Nephron (organoid): ENCODE results near the gene NOMO2.
"Not testable (repeated sequence)": the region's sequence is repeated elsewhere in the genome, so short reads cannot be mapped to it uniquely, and the experiment has no call there.

Experiments used
- H3K27ac Mint-ChIP-seq, 3 experiments: 2 replicates each; pipeline ENCODE4 v1.8.0; 2020; ENCODE audit warnings: mixed read lengths in 3 of 3, mild to moderate bottlenecking in 2 of 3, moderate library complexity in 1 of 3
- H3K27me3 Mint-ChIP-seq: 2 replicates; pipeline ENCODE4 v1.8.0; 2021; ENCODE audit warnings: low read depth, mild to moderate bottlenecking, moderate library complexity, mixed read lengths
- H3K36me3 Mint-ChIP-seq: 2 replicates; pipeline ENCODE4 v1.8.0; 2020; ENCODE audit warnings: low read depth, mixed read lengths
- H3K4me1 Mint-ChIP-seq: 2 replicates; pipeline ENCODE4 v1.8.0; 2020; ENCODE audit warnings: mixed read lengths
- H3K4me3 Mint-ChIP-seq, 3 experiments: 2 replicates each; pipeline ENCODE4 v1.8.0; 2020; ENCODE audit warnings: mild to moderate bottlenecking in 3 of 3, mixed read lengths in 3 of 3, moderate library complexity in 2 of 3
- H3K9me3 Mint-ChIP-seq: 2 replicates; pipeline ENCODE4 v1.8.0; 2020; ENCODE audit warnings: mixed read lengths
- CTCF ChIP-seq, 3 experiments: fragments of 200-600 bp; sonication (generic); IDR thresholded peaks; one replicate each; pipeline ENCODE4 v1.5.0; 2021; ENCODE audit warnings: antibody characterized with exemption in 3 of 3; ENCODE audit not compliant: unreplicated experiment in 3 of 3

Gene NOMO2

GRCh38 chr16:18571307-18571850, 9.5 kb upstream of the NOMO2 start:
- H3K4me3 Mint-ChIP-seq, H3K36me3 Mint-ChIP-seq, H3K9me3 Mint-ChIP-seq, H3K27me3 Mint-ChIP-seq, H3K27ac Mint-ChIP-seq, H3K4me1 Mint-ChIP-seq: not testable (repeated sequence)

GRCh38 chr16:18570529-18571306, 8.8 kb upstream of the NOMO2 start:
- H3K27me3 Mint-ChIP-seq, H3K36me3 Mint-ChIP-seq, H3K27ac Mint-ChIP-seq, H3K9me3 Mint-ChIP-seq, H3K4me3 Mint-ChIP-seq, H3K4me1 Mint-ChIP-seq: not testable (repeated sequence)

GRCh38 chr16:18560416-18561220, 1.3 kb downstream of the NOMO2 start:
- not testable (repeated sequence) for H3K4me1 Mint-ChIP-seq, H3K36me3 Mint-ChIP-seq, H3K27ac Mint-ChIP-seq, H3K9me3 Mint-ChIP-seq, H3K27me3 Mint-ChIP-seq
- peak overlapping the region; percentile 66 to 78 (median 71) for H3K4me3 Mint-ChIP-seq

GRCh38 chr16:18553671-18554070, 8.2 kb downstream of the NOMO2 start:
- not testable (repeated sequence) for H3K27ac Mint-ChIP-seq, H3K9me3 Mint-ChIP-seq, H3K4me3 Mint-ChIP-seq, H3K27me3 Mint-ChIP-seq, H3K4me1 Mint-ChIP-seq, H3K36me3 Mint-ChIP-seq

- H3K36me3 Mint-ChIP-seq, H3K27me3 Mint-ChIP-seq, H3K4me1 Mint-ChIP-seq, H3K27ac Mint-ChIP-seq, H3K4me3 Mint-ChIP-seq, H3K9me3 Mint-ChIP-seq: not testable (repeated sequence)
Measured at GRCh38 chr16:18547382-18547781, 14.5 kb downstream of the NOMO2 start.

GRCh38 chr16:18546853-18547252, 15.0 kb downstream of the NOMO2 start:
- not testable (repeated sequence) for H3K36me3 Mint-ChIP-seq, H3K4me1 Mint-ChIP-seq, H3K27ac Mint-ChIP-seq, H3K27me3 Mint-ChIP-seq, H3K9me3 Mint-ChIP-seq, H3K4me3 Mint-ChIP-seq

GRCh38 chr16:18544232-18545081, 17.4 kb downstream of the NOMO2 start:
- not testable (repeated sequence) for H3K9me3 Mint-ChIP-seq, H3K36me3 Mint-ChIP-seq, H3K4me3 Mint-ChIP-seq, H3K27ac Mint-ChIP-seq, H3K4me1 Mint-ChIP-seq, H3K27me3 Mint-ChIP-seq

GRCh38 chr16:18541912-18542311, 20.0 kb downstream of the NOMO2 start:
- H3K27ac Mint-ChIP-seq, H3K27me3 Mint-ChIP-seq, H3K4me1 Mint-ChIP-seq, H3K4me3 Mint-ChIP-seq, H3K9me3 Mint-ChIP-seq, H3K36me3 Mint-ChIP-seq: not testable (repeated sequence)

GRCh38 chr16:18537004-18537403, 24.9 kb downstream of the NOMO2 start:
- not testable (repeated sequence) for H3K36me3 Mint-ChIP-seq, H3K4me1 Mint-ChIP-seq, H3K27ac Mint-ChIP-seq, H3K27me3 Mint-ChIP-seq, H3K4me3 Mint-ChIP-seq, H3K9me3 Mint-ChIP-seq
- TF ChIP-seq CTCF (IDR thresholded peaks at IDR 0.05; ENCODE audit: unreplicated experiment in 3 of 3): peak in 2 of 3 experiments; percentile 22 to 29

GRCh38 chr16:18535519-18536168, 26.3 kb downstream of the NOMO2 start:
- not testable (repeated sequence) for H3K9me3 Mint-ChIP-seq, H3K4me3 Mint-ChIP-seq, H3K4me1 Mint-ChIP-seq, H3K27ac Mint-ChIP-seq, H3K27me3 Mint-ChIP-seq, H3K36me3 Mint-ChIP-seq

- not testable (repeated sequence) for H3K27ac Mint-ChIP-seq, H3K4me3 Mint-ChIP-seq, H3K9me3 Mint-ChIP-seq, H3K27me3 Mint-ChIP-seq, H3K36me3 Mint-ChIP-seq, H3K4me1 Mint-ChIP-seq
Measured at GRCh38 chr16:18534308-18534707, 27.6 kb downstream of the NOMO2 start.

GRCh38 chr16:18531323-18531722, 30.6 kb downstream of the NOMO2 start:
- H3K4me1 Mint-ChIP-seq, H3K4me3 Mint-ChIP-seq, H3K9me3 Mint-ChIP-seq, H3K27me3 Mint-ChIP-seq, H3K27ac Mint-ChIP-seq: not testable (repeated sequence)
- peaks cover 15% of the 10 kb centered on the region for H3K36me3 Mint-ChIP-seq

- H3K4me3 Mint-ChIP-seq, H3K27me3 Mint-ChIP-seq, H3K4me1 Mint-ChIP-seq, H3K9me3 Mint-ChIP-seq, H3K27ac Mint-ChIP-seq: not testable (repeated sequence)
- H3K36me3 Mint-ChIP-seq: peaks cover 16% of the 10 kb centered on the region
Measured at GRCh38 chr16:18530329-18530728, 31.6 kb downstream of the NOMO2 start.
